Neural progenitor cell (in vitro differentiated cells): Measurements from ENCODE around the gene TRABD2B.

Experiments used
- EZH2 ChIP-seq: fragments of 200-600 bp; sonication (generic); IDR thresholded peaks from 2 replicates; pipeline ENCODE4 v1.6.1; 2017; ENCODE audit warnings: antibody characterized with exemption, mild to moderate bottlenecking, moderate library complexity
- TF ChIP-seq, protein P1 (sequence below): fragments of 200-600 bp; sonication (generic); IDR thresholded peaks from 2 replicates; pipeline ENCODE4 v1.5.1; 2017; ENCODE audit warnings: antibody characterized with exemption, mild to moderate bottlenecking

GRCh38 chr1:47941609-47942239 lies 55.5 kb downstream of the TRABD2B start:
- TF ChIP-seq EZH2, result no peak
- TF ChIP-seq, protein P1, sequence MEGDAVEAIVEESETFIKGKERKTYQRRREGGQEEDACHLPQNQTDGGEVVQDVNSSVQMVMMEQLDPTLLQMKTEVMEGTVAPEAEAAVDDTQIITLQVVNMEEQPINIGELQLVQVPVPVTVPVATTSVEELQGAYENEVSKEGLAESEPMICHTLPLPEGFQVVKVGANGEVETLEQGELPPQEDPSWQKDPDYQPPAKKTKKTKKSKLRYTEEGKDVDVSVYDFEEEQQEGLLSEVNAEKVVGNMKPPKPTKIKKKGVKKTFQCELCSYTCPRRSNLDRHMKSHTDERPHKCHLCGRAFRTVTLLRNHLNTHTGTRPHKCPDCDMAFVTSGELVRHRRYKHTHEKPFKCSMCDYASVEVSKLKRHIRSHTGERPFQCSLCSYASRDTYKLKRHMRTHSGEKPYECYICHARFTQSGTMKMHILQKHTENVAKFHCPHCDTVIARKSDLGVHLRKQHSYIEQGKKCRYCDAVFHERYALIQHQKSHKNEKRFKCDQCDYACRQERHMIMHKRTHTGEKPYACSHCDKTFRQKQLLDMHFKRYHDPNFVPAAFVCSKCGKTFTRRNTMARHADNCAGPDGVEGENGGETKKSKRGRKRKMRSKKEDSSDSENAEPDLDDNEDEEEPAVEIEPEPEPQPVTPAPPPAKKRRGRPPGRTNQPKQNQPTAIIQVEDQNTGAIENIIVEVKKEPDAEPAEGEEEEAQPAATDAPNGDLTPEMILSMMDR, result no peak
